Activated CD8-positive, alpha-beta memory T cell treated with anti-CD3 and anti-CD28 coated beads, Interleukin-2, amount 10 ng/mL, durations not matched to agents 7 days and 5 days (primary cell): Measurements from ENCODE around the gene NPPA. TPM values are rescaled to one million over a fixed set of nuclear protein-coding genes. Genes with fewer than 3 reads are reported as not detected.
"Not testable (repeated sequence)": the region's sequence is repeated elsewhere in the genome, so short reads cannot be mapped to it uniquely, and the experiment has no call there.

Experiments used
- ATAC-seq: fragments of 150-1000 bp; cut with Tn5 transposase; one replicate; pipeline ENCODE4 v1.10.0; 2021; ENCODE audit warnings: moderate library complexity
- CTCF ChIA-PET: fragments of 350-600 bp; sonication (Branson Sonifier 250); formaldehyde crosslinking; loops from one replicate; lab custom pipeline; 2021; ENCODE audit warnings: antibody characterized with exemption; lab: Charles Lee
- DNase-seq: peaks from one replicate; pipeline ENCODE4 v3.0.0-alpha.2; 2020
- H3K27ac Mint-ChIP-seq: one replicate; pipeline ENCODE4 v1.8.0; 2021; ENCODE audit warnings: mild to moderate bottlenecking, mixed read lengths
- H3K27me3 Mint-ChIP-seq: one replicate; pipeline ENCODE4 v1.8.0; 2021; ENCODE audit warnings: mixed read lengths
- H3K36me3 Mint-ChIP-seq: one replicate; pipeline ENCODE4 v1.8.0; 2021; ENCODE audit warnings: mild to moderate bottlenecking, mixed read lengths
- H3K4me1 Mint-ChIP-seq: one replicate; pipeline ENCODE4 v1.8.0; 2021; ENCODE audit warnings: mixed read lengths
- H3K4me3 Mint-ChIP-seq: one replicate; pipeline ENCODE4 v1.8.0; 2021; ENCODE audit warnings: mild to moderate bottlenecking, moderate library complexity, mixed read lengths
- H3K9me3 Mint-ChIP-seq: one replicate; pipeline ENCODE4 v1.8.0; 2022; ENCODE audit warnings: low read depth, mixed read lengths
- total RNA-seq, 2 experiments: library from RNA; stranded (reverse); gene quantifications; one replicate each; pipeline ENCODE4 v1.2.3, GENCODE V29; 2021

The NPPA gene
- total RNA-seq, 2 experiments from 2014 or later = not detected

- peaks cover 8% of the 10 kb centered on the region for H3K36me3 Mint-ChIP-seq
- DNase-seq = peak; percentile 45
- no peaks in the 10 kb centered on the region for H3K9me3 Mint-ChIP-seq
- peak overlapping the region; percentile 90 for H3K27ac Mint-ChIP-seq
- peak overlapping the region; percentile 91 for H3K4me3 Mint-ChIP-seq
- CTCF ChIA-PET = interaction anchor here (0.9 to 3.0 kb wide), 6 partner anchors 32 to 174 kb away, joined by 3 to 10 read pairs (median 4); partner anchors contain the start of genes FBXO6 and MFN2
- peak; percentile 55 for ATAC-seq
- H3K27me3 Mint-ChIP-seq = no peaks in the 10 kb centered on the region
- peaks cover 62% of the 10 kb centered on the region for H3K4me1 Mint-ChIP-seq
Observed at GRCh38 chr1:11806307-11806936, 41.2 kb downstream of the NPPA start.

DNA sequence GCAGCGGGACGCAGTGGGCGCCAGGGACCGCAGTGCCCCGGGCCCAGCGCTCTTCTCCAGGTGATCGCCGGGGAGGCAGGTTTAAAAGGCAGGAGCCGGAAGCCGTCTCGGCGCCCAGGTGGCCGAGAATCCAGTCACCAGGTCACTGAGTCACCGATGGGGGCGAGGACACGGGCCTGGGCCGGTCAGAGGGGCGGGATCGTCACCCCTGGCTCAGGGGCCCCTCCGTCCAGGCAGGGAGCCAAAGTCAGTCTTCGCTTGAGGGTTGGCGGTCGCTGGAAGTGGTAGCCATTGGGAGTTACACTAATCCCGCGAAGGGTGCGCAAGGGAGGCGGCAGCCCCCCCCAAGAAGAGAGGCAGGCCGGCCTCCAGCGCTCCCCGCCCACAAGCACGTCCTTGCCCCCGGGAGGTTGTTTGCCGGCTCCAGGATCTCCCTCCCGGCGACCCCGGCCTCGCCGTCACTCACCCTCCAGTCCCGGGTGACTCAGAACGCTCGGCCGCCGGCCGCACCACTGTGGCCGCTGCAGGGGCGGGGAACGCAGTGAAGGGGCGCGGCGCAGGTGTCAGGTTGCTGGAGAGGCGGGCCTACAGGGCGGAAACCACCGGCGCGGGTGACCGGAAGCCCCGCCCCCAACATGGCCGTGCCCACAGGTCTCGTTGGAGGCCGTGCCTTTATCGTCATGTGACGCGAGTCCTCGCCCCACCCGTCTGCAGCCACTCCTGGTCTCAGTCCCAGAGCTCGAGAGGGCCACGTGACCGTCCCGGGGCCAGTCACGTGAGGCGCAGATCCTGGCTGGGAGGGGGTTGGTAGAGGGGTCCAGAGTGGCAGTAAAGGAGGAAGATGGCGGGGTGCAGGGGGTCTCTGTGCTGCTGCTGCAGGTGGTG, 41.9 kb downstream of the NPPA start, which contains the start of the genes CLCN6 and MTHFR:
TSS of gene CLCN6 (plus strand) at position 770 of the 885 bp plus-strand sequence. CDS start at position 842, 72 bp downstream.
TSS of gene MTHFR (minus strand) at position 543 of the 885 bp plus-strand sequence. CDS start 2,848 bp downstream, outside the sequence.
- peak; percentile 100 for DNase-seq
- H3K4me3 Mint-ChIP-seq = peak within 1 kb of the TSS; percentile 91
- H3K36me3 Mint-ChIP-seq = peaks cover 8% of the 10 kb centered on the region
- CTCF ChIA-PET = interaction anchor here (0.6 to 3.0 kb wide), 6 partner anchors 33 to 174 kb away, joined by 3 to 10 read pairs (median 4); partner anchors contain the start of genes FBXO6 and MFN2
- H3K9me3 Mint-ChIP-seq = no peaks in the 10 kb centered on the region
- peaks cover 66% of the 10 kb centered on the region for H3K4me1 Mint-ChIP-seq
- peak; percentile 85 for ATAC-seq
- peak within 1 kb of the TSS; percentile 90 for H3K27ac Mint-ChIP-seq
- no peaks in the 10 kb centered on the region for H3K27me3 Mint-ChIP-seq

- H3K4me3 Mint-ChIP-seq = peak overlapping the region; percentile 91
- CTCF ChIA-PET = interaction anchor here (1.0 kb wide), 2 partner anchors 154 to 162 kb away, joined by 3 to 4 read pairs; no protein-coding TSS in a partner anchor
- no peaks in the 10 kb centered on the region for H3K27me3 Mint-ChIP-seq
- peaks cover 14% of the 10 kb centered on the region for H3K36me3 Mint-ChIP-seq
- DNase-seq (no peak), ATAC-seq (no peak)
- peak overlapping the region; percentile 90 for H3K27ac Mint-ChIP-seq
- H3K4me1 Mint-ChIP-seq = peaks cover 66% of the 10 kb centered on the region
- no peaks in the 10 kb centered on the region for H3K9me3 Mint-ChIP-seq
Observed at GRCh38 chr1:11804666-11805421, 42.7 kb downstream of the NPPA start.

- CTCF ChIA-PET = interaction anchor here (1.0 to 1.9 kb wide), 7 partner anchors 19 to 161 kb away, joined by 3 to 6 read pairs (median 4); partner anchors contain the start of gene FBXO6
- DNase-seq, ATAC-seq, H3K9me3 Mint-ChIP-seq, H3K27me3 Mint-ChIP-seq: not testable (repeated sequence)
- H3K4me1 Mint-ChIP-seq = peaks cover 62% of the 10 kb centered on the region
- H3K36me3 Mint-ChIP-seq = peaks cover 13% of the 10 kb centered on the region
- H3K27ac Mint-ChIP-seq = peak overlapping the region; percentile 80
- H3K4me3 Mint-ChIP-seq = peak overlapping the region; percentile 91
Observed at GRCh38 chr1:11803924-11804665, 43.5 kb downstream of the NPPA start.

DNA sequence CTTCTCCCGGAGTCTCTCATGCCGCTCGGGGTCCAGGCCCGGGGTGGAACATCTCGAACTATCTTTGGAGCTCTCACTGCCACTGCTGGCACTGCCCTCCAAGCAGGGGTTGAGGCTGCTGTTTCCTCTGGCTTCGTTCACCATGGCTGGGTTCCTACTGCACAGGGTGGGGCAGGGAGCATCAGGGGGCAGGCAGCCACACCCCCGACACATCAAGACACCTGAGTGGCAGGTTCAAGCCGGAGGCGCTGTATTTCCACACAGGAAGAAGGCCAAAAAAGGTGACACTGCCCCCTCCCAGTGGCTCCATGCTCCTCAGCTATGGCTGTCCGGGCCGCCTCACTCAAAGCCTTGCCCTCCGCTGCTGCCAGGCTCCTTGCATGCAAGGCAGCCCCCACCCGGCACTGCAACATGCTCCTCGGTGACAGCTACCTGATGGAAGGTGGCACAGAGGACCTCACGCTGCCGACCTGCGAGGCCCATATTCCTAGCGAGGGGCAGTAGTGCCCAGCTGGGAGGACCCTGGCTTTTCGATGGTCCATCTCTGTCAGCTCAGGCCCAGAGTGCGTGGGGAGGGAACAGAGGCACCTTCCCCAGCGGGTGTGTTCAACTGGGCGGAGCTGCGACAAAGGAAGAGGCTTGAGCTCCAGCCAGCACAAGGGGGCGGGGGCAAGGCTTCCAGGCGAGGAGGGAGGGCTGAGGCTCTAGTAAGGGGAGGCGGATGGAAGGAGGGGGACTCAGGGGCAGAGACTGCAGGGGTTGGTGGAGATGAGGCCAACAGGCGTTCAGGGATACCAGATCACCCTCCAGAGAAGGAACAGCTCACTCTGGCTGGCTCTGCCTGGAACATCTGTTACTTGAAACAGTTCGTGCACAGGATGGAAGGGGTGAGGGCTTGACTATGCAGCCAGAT, 44.4 kb downstream of the NPPA start:
- CTCF ChIA-PET = interaction anchor here (0.8 to 1.9 kb wide), 6 partner anchors 18 to 153 kb away, joined by 3 to 6 read pairs (median 4); partner anchors contain the start of gene FBXO6

GRCh38 chr1:11802616-11802972, 45.0 kb downstream of the NPPA start:
- Mint-ChIP-seq H3K27ac (peak overlapping the region; percentile 80), H3K4me1 (peaks cover 53% of the 10 kb centered on the region), H3K9me3 (no peaks in the 10 kb centered on the region), H3K4me3 (peak overlapping the region; percentile 91), H3K27me3 (no peaks in the 10 kb centered on the region), H3K36me3 (peaks cover 11% of the 10 kb centered on the region)
- CTCF ChIA-PET = interaction anchor here (0.8 to 1.9 kb wide), 4 partner anchors 18 to 152 kb away, joined by 4 to 6 read pairs (median 4); partner anchors contain the start of gene FBXO6
- DNase-seq (peak; percentile 56), ATAC-seq (no peak)

More for the DNA sequence above, 44.4 kb downstream of the NPPA start:
- H3K36me3 Mint-ChIP-seq = peaks cover 12% of the 10 kb centered on the region
- peaks cover 58% of the 10 kb centered on the region for H3K4me1 Mint-ChIP-seq
- ATAC-seq (peak; percentile 57), DNase-seq (peak; percentile 91)
- H3K27ac Mint-ChIP-seq = peak overlapping the region; percentile 80
- no peaks in the 10 kb centered on the region for H3K9me3 Mint-ChIP-seq
- peak overlapping the region; percentile 91 for H3K4me3 Mint-ChIP-seq
- H3K27me3 Mint-ChIP-seq = no peaks in the 10 kb centered on the region

GRCh38 chr1:11800756-11801433, 46.7 kb downstream of the NPPA start:
- ATAC-seq (no peak), DNase-seq (no peak)
- Mint-ChIP-seq H3K9me3 (no peaks in the 10 kb centered on the region), H3K4me3 (no peak overlapping the region), H3K27me3 (no peaks in the 10 kb centered on the region), H3K4me1 (peaks cover 39% of the 10 kb centered on the region), H3K36me3 (peaks cover 11% of the 10 kb centered on the region), H3K27ac (no peak overlapping the region)
- CTCF ChIA-PET = no interaction called here

DNA sequence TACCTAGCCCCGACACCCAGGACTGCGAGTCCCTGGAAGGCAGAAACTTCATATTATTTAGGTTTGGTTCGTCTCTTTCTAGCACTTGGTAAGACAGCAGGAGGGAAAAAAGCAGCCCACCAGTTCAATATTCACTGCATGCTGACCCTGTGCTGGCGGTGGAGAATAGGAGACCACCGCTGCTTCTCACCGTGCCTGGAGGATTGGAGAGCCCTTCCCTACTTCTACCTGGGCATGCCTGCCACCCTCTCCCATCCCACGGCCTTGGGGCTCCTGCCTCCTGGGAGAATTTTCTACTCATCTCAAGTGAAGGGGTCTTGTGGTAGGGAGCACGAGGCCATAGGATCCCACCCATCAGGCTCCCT, 47.2 kb downstream of the NPPA start:
- peaks cover 11% of the 10 kb centered on the region for H3K36me3 Mint-ChIP-seq
- H3K4me3 Mint-ChIP-seq = no peak overlapping the region
- no peak for DNase-seq
- no peak overlapping the region for H3K27ac Mint-ChIP-seq
- H3K27me3 Mint-ChIP-seq = no peaks in the 10 kb centered on the region
- H3K9me3 Mint-ChIP-seq = no peaks in the 10 kb centered on the region
- CTCF ChIA-PET = no interaction called here
- peaks cover 39% of the 10 kb centered on the region for H3K4me1 Mint-ChIP-seq
- ATAC-seq = no peak

DNA sequence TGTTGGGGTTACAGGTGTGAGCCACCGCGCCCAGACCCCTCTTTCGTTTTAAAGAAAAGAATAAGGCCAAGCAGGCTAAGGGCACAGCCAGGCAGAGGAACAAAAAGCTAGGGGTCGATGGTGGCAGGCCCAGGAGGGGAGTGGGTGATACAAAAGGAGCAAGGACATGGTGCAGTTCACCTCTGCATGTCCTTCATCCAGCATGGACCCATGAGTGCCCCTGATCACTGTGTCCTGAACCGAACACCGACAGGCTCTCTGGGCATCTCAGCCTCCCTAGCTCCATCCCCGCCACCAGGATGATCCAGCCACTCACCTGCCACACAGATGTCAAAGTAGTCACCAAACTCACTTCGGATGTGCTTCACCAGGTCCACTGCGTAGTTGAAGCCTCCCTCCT, 47.7 kb downstream of the NPPA start:
- ATAC-seq (no peak), DNase-seq (no peak)
- no peak overlapping the region for H3K4me3 Mint-ChIP-seq
- no peaks in the 10 kb centered on the region for H3K9me3 Mint-ChIP-seq
- peaks cover 36% of the 10 kb centered on the region for H3K4me1 Mint-ChIP-seq
- H3K27ac Mint-ChIP-seq = no peak overlapping the region
- H3K36me3 Mint-ChIP-seq = peaks cover 11% of the 10 kb centered on the region
- CTCF ChIA-PET = no interaction called here
- H3K27me3 Mint-ChIP-seq = no peaks in the 10 kb centered on the region

DNA sequence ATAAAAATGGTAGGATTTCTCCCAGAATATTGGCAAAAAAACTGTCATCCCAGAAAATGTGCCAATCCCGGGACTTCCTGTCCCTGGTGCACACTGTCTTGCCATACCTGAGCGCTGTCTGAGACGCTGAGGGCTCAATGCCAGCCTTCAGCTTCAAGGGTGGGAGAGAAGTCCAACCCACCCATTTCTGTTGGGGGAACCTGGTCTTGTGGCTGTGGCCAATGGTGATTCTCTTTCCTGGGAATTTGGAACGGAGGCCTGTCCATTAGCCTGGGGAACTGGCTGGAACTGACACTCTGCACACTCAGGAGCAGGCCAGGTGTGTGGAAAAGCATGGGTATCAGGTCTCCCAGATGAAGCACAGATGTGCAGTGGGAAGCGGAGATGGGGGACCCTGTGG, 48.5 kb downstream of the NPPA start:
- CTCF ChIA-PET = interaction anchor here (2.4 kb wide), 1 partner anchor 13 kb away, joined by 8 read pairs; no protein-coding TSS in a partner anchor
- DNase-seq (no peak), ATAC-seq (no peak)
- H3K36me3 Mint-ChIP-seq = peaks cover 11% of the 10 kb centered on the region
- H3K4me1 Mint-ChIP-seq = peaks cover 28% of the 10 kb centered on the region
- no peak overlapping the region for H3K27ac Mint-ChIP-seq
- no peak overlapping the region for H3K4me3 Mint-ChIP-seq
- no peaks in the 10 kb centered on the region for H3K9me3 Mint-ChIP-seq
- no peaks in the 10 kb centered on the region for H3K27me3 Mint-ChIP-seq
